IPS-15b (cell line): ENCODE data around the gene YKT6.

ENCODE experiments used
- H3K27me3 ChIP-seq: one replicate; pipeline ENCODE4 v1.6.1; 2013; ENCODE audit warnings: low read length; ENCODE audit not compliant: control insufficient read depth, insufficient read depth
- H3K36me3 ChIP-seq: one replicate; pipeline ENCODE4 v1.6.1; 2013; ENCODE audit warnings: low read length; ENCODE audit not compliant: control insufficient read depth, insufficient read depth
- H3K4me1 ChIP-seq: one replicate; pipeline ENCODE4 v1.6.1; 2013; ENCODE audit warnings: mild to moderate bottlenecking, low read length; ENCODE audit not compliant: control insufficient read depth, insufficient read depth
- H3K4me3 ChIP-seq: one replicate; pipeline ENCODE4 v1.5.1; 2013; ENCODE audit warnings: low read depth, low read length
- H3K9ac ChIP-seq: one replicate; pipeline ENCODE4 v1.6.1; 2013; ENCODE audit warnings: low read depth, mild to moderate bottlenecking, low read length
- H3K9me3 ChIP-seq: one replicate; pipeline ENCODE4 v1.6.1; 2013; ENCODE audit warnings: mild to moderate bottlenecking, low read length; ENCODE audit not compliant: control insufficient read depth, insufficient read depth

Gene YKT6

DNA sequence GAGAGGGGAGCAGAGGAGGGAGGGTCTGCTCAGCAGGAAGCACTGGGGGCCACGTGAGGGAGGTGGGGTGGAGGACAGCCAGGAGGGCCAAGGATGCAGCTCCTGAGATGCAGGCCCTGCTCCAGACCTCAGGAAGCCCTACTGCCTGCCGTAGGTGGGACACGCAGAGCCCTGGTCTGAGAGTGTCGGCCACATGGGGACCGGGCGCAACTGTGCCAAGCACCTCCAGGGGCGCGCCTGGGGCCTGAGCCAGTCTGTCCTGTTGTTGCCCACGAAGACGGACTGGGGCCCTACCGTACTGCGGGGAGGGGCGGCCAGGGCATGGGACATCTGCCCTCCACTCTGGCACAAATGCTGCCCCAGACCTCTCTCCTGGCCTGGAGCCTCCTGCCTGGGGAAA, 31.6 kb downstream of the YKT6 start:
- no peaks in the 10 kb centered on the region for H3K27me3 ChIP-seq
- no peaks in the 10 kb centered on the region for H3K4me1 ChIP-seq

DNA sequence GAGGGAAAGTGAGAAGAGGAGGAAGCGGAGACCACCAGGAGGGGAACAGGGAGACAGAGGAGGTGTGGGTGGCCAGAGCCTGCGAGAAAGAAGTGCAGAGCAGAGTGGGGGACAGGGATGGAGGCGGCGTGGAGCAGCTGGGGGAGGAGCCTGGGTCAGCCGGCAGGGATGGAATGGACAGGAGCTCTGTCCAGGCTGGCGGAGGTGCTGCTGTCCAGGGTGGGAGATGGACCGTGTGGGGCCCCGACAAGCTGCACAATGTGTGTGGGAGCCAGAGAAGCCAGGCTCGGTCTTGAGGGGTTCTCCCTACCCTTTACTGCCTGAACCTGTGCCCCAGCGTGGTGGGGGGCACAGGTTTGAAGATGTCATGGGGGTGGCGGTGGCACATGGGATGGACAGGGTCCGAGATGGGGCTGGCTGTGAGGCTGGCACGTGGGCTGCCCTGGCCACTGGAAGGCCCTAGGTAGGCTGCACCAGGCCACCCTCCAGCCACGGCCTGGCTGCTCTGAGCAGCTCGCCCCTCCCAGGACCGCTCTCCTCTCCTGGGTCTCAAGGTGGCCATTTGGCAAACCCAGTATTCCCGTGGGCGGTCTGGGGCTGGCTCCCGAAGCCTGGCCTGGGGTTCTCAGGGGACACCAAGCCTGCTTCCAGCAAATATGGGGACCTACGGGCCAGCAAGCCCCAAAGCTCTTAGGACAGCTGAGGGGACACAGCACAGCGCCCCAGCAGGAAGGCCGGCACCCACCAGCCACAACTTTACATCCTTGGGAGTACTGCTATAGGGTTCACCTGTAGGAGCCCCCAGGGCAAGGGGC, 32.3 kb downstream of the YKT6 start:
- Histone ChIP-seq H3K9me3 (no peaks in the 10 kb centered on the region), H3K27me3 (no peaks in the 10 kb centered on the region), H3K4me1 (no peaks in the 10 kb centered on the region)

More for the DNA sequence above, 31.6 kb downstream of the YKT6 start:
- Histone ChIP-seq H3K36me3 (no peaks in the 10 kb centered on the region), H3K9ac (no peak overlapping the region), H3K9me3 (no peaks in the 10 kb centered on the region), H3K4me3 (no peak overlapping the region)

DNA sequence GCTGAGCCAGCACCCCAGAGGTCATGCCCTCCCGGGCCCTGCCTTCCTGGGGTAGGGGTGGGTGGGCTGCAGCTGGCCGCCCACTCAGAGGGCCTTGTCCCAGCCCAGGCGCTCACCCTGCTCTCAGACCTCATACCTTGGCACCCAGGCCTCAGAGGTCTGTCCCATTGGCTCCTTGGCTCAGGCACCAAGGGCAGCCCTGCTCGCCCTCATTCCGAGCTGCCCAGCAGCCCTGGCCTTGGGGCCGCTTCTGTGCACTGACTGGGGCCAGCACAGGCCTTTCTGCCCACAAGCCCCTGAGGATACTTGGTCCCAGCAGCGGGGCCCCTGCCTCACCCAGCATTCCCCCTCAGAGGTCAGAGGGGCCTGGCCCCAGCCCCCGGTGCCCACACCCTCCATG, 34.3 kb downstream of the YKT6 start:
- H3K27me3 ChIP-seq = no peaks in the 10 kb centered on the region
- no peak overlapping the region for H3K4me3 ChIP-seq
- no peaks in the 10 kb centered on the region for H3K36me3 ChIP-seq
- no peaks in the 10 kb centered on the region for H3K9me3 ChIP-seq
- no peaks in the 10 kb centered on the region for H3K4me1 ChIP-seq
- no peak overlapping the region for H3K9ac ChIP-seq

More for the DNA sequence above, 32.3 kb downstream of the YKT6 start:
- no peak overlapping the region for H3K9ac ChIP-seq
- H3K36me3 ChIP-seq = no peaks in the 10 kb centered on the region
- H3K4me3 ChIP-seq = no peak overlapping the region

DNA sequence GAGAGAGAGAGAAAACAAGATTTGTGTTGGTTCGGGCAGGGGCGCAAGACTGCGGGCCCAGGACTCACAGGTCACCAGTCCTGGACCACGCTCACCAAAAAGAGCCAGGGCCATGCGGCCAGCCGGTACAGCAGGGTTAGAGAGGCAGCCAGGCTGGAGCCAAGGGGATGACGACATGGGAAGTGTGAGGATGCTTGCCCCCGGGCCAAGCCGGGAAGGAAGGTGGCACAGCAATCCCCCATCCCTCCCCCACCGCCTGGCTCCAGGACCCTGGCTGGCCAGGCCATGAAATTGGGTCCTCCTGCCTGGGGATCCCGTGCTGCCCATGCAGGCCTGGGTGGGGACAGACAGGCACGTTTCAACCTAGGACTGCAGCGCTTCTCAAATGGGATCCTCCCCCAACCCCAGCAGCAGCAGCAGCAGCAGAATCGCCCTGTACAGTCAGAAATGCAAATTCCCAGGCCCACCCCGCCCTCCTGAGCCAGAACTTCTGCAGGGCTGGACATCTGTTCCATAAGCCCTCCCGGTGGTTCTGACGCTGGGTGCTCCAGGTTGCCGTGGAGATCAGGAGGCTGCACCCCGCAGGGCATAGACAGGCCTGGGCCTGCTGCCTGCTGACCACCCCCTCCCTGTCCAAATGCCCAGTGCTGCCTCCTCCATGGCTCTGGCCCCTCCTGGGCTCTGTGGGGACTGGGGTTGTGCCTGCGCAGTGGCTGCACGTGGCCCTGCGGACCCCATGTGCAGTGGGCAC, 35.0 kb downstream of the YKT6 start:
- Histone ChIP-seq H3K36me3 (no peaks in the 10 kb centered on the region), H3K4me1 (no peaks in the 10 kb centered on the region), H3K9ac (no peak overlapping the region), H3K27me3 (no peaks in the 10 kb centered on the region), H3K9me3 (no peaks in the 10 kb centered on the region), H3K4me3 (no peak overlapping the region)

DNA sequence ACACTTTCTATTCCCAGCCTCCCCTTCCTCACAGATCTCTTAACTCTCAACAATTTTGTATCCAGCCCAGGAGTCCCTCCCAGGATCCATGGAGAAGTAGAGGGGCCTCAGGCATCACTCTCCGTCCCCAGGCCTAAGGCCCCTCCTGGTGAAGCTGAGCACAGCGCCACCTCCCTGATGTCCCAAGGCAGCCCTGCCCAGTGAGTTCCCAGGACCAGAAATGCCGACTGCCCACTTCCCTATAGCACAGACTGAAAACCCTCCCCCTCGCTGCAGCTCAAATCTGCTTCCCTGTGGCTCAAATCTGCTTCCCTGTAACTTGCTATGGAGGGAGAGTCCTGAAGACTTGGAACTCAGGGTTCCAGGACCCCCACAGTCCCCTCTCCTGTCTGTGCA, 35.6 kb downstream of the YKT6 start:
- no peaks in the 10 kb centered on the region for H3K36me3 ChIP-seq
- H3K9me3 ChIP-seq = no peaks in the 10 kb centered on the region
- H3K4me3 ChIP-seq = no peak overlapping the region
- no peaks in the 10 kb centered on the region for H3K4me1 ChIP-seq
- no peaks in the 10 kb centered on the region for H3K27me3 ChIP-seq
- no peak overlapping the region for H3K9ac ChIP-seq

DNA sequence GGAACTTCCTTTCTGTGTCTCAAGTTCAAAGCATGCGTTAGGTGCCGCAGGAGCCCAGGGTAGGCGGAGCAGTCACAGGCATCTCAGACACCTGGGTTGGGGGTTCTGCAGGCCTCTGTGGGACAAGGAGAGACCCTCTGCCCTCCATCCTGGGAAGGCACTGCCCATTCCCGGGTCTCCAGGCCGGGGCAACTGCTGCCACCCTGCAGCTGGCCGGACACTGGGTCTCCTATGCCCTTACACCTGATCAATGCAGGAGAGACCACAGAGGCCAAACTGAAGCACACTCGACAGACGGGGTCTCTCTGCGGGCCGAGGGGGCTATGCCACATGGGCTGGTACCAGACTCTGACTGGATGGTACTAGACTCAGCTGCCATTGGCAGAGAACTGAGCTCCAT, 36.9 kb downstream of the YKT6 start:
- Histone ChIP-seq H3K4me1 (no peaks in the 10 kb centered on the region), H3K4me3 (no peak overlapping the region), H3K27me3 (no peaks in the 10 kb centered on the region), H3K36me3 (no peaks in the 10 kb centered on the region), H3K9me3 (no peaks in the 10 kb centered on the region), H3K9ac (no peak overlapping the region)

DNA sequence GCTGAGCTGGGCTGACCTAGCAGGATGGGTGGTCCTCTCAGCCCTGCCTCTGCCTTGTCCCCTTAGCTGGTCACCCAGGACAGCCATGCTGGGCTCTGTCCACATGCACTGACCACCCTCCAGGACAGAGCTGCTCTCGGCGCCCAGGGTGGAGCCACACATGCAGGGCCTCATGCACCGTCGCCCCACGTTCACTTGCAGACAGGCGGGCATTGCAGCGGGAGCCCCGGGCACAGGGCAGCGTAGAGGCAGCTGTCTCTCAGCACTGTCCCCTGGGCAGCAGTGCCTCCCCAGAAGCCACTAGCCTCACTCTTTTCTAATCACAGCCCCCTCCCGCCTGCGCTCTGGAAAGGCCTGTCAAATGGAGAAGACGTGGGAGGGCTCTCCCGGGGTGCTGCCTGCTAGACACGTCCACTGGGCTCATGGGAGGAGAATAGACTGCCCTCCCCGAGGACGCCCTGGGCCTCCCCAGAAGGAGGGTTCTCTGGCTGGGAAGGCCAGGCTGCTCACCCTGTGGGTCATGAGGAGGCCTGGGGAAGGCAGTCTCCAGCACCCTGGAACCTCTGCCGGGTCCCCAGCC, 37.4 kb downstream of the YKT6 start:
- H3K9me3 ChIP-seq = no peaks in the 10 kb centered on the region
- no peaks in the 10 kb centered on the region for H3K4me1 ChIP-seq
- no peak overlapping the region for H3K4me3 ChIP-seq
- no peaks in the 10 kb centered on the region for H3K36me3 ChIP-seq
- H3K27me3 ChIP-seq = no peaks in the 10 kb centered on the region
- H3K9ac ChIP-seq = no peak overlapping the region

DNA sequence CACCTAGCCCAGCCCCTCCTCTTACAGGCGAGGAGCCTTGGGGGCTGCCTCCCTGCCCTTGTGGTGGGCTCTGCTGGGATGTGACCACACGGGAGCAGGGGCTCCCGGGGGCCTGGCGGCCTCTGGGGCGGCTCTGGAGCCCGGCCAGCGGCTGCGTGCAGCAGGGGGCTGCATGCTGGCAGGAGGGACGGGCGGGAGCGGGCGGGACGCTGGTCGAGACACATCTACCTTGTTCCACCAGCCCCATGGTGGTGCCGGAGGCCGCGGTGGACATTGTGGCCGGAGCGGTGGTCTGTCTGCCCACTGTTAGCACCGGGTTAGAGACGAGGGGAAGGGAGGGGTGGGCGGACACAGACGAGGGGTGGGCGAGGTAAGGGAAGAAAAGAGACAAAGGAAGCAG, 38.6 kb downstream of the YKT6 start:
- Histone ChIP-seq H3K4me1 (no peaks in the 10 kb centered on the region), H3K9ac (no peak overlapping the region), H3K27me3 (no peaks in the 10 kb centered on the region), H3K9me3 (no peaks in the 10 kb centered on the region), H3K4me3 (no peak overlapping the region), H3K36me3 (no peaks in the 10 kb centered on the region)

DNA sequence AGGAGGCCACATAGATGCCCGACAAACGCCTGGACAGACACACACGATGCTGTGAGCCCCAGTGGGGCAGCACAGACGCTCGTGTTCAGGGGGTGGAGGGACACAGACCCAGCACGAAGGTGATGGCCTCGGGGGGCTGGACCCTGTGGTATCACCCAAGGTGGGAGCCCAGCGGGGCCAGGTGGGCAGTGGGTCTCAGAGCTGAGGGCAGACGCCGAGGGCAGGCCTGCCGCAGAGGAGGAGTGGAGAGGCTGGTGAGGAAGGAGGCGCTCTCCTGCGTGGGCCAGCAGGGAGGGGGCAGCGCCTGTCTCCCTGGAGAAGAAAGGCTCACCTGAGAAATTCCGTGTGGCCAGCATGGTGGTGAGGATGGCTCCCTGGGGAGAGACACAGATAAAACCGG, 39.6 kb downstream of the YKT6 start:
- no peaks in the 10 kb centered on the region for H3K36me3 ChIP-seq
- no peaks in the 10 kb centered on the region for H3K4me1 ChIP-seq
- H3K27me3 ChIP-seq = no peaks in the 10 kb centered on the region
- no peak overlapping the region for H3K9ac ChIP-seq
- no peaks in the 10 kb centered on the region for H3K9me3 ChIP-seq
- no peak overlapping the region for H3K4me3 ChIP-seq

DNA sequence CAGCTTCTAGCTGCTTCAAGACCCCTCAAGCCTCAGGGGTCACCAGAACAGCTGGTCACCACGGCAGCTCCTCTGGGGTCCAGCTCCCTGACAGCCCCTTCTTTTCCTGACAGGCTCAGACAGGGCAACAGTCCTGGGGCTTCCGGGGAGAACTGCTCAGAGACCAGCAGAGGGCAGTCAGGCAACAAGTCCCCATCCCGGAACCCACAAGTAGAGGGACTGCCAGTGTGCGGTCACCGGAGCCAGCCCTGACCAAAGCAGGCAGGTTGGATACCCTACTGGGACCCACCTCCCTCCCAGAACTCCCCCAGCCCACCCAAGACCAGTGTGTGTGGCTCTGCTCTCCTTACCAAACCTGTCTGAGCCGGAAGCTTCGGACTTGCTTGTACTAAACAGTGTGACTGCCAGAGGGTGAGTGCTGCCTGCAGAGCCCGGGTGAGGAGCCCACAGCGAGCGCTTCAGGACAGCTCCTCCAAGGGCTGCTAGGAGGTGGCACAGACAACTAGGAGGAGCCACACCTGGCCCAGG, 40.3 kb downstream of the YKT6 start:
- Histone ChIP-seq H3K9me3 (no peaks in the 10 kb centered on the region), H3K4me3 (no peak overlapping the region), H3K36me3 (no peaks in the 10 kb centered on the region), H3K4me1 (no peaks in the 10 kb centered on the region), H3K27me3 (no peaks in the 10 kb centered on the region), H3K9ac (no peak overlapping the region)

DNA sequence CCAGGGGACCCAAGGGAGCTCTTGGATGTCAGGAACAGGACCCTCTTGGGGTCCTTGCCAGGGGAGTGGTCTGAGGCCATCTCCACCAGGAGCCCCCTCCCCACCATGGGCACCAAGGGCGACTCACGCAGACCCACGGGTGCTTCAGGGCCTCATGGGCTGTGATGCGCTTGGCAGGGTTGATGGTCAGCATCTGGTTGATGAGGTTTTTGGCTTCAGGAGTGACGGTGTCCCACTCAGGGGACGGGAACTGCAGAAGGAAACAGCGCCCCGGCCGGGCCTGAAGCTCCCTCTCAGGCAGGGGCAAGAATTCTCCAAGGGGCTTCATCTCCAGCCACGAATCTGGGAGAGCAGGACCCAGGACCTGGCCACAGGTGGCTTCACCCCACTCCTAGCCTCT, 41.3 kb downstream of the YKT6 start:
- Histone ChIP-seq H3K27me3 (no peaks in the 10 kb centered on the region), H3K9me3 (no peaks in the 10 kb centered on the region), H3K4me1 (no peaks in the 10 kb centered on the region), H3K9ac (no peak overlapping the region), H3K4me3 (no peak overlapping the region), H3K36me3 (no peaks in the 10 kb centered on the region)
